HG02759 (cell line): Measurements from ENCODE around the gene CLN3.
A peak's percentile ranks its signal among the peaks of the same experiment; 100 is the strongest.
"Not testable (repeated sequence)": the region's sequence is repeated elsewhere in the genome, so short reads cannot be mapped to it uniquely, and the experiment has no call there.

Experiments used
- ATAC-seq: cut with Tn5 transposase; IDR thresholded peaks from one replicate; pipeline ENCODE4 v1.9.1; 2021; ENCODE audit warnings: mild to moderate bottlenecking, moderate library complexity; ENCODE audit not compliant: unreplicated experiment

CLN3 gene

GRCh38 chr16:28495098-28495793, 3.4 kb upstream of the CLN3 start:
- ATAC-seq, result no peak

DNA sequence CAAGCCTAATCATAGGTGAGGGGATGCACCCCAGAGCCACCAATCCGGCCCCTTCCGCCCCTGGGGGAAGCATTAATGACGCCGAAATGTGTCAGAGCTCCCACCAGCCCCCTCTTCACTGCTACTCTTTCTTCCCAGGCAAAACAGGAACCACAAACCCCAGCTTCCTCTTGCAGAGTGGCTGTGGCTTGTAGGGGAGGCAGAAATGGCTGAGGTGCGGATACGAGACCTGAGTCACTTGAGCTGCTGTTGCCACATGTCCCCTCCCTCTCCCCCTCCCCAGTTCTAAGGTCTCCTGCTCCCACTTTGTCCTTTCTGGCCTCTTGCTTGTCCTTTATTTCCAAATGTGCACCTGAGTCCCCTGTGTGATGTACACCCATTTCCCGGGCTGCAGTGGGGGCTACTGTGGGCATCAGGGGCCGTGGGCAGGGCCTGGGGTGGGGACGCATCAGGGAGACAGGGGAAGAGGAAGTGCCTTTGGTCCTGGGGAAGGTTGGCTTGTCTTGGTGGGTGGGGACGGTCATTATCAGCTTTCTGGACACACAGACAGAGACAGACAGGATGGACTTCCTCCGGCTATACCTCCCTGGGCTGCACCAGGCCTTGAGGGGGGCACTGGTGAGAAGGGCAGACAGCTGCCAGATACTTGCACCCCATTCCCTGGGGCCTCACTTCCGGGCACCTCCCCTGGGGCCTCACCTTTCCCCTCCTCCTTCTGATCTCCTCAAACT, 2.4 kb upstream of the CLN3 start, which contains the start of gene APOBR:
TSS of gene APOBR (plus strand) at position 523 of the 731 bp plus-strand sequence. CDS start at position 562, 39 bp downstream.
- ATAC-seq, result peak; percentile 52

GRCh38 chr16:28492511-28492910, 637 bp upstream of the CLN3 start:
- ATAC-seq, result no peak

DNA sequence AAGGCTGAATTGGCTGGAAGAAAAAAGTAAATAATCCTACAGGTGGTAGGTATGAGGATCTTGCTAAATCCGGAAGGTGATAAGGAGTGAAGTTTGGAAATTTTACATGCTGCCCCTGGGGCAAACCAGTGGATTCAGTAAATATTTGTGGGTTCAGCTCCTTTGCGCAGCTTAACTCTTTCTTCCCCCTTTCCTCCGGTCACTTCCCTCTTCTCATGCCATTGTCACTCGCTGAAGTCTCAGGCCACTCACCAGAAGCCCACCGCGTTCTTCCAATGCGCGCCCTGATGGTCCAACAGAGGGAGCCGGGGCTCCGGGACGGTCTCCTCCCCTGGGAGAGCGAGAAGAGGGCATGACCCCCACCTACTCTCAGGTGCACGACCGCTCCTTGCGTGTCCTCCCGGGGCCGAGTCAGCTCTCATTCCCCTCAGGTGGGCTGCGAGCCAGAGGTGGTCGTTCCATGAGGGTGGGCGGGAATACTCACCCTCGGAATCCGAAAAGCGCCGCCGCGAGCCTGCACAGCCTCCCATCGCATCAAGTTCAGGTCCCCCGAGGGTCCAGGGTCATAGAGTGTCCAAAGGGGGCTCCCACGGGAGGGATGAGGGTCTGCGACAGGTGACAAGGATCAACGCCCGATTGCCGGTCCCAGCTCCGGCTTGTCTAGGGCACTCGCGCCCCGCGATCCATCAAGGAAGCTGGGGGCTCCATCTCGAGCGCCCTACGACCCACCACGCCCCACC, 474 bp downstream of the CLN3 start:
- peak; percentile 9 for ATAC-seq

- no peak for ATAC-seq
These were observed 5.6 kb downstream of the CLN3 start for GRCh38 chr16:28486266-28486665.

- ATAC-seq, result not testable (repeated sequence)
These were observed 8.5 kb downstream of the CLN3 start for GRCh38 chr16:28483361-28483760.

DNA sequence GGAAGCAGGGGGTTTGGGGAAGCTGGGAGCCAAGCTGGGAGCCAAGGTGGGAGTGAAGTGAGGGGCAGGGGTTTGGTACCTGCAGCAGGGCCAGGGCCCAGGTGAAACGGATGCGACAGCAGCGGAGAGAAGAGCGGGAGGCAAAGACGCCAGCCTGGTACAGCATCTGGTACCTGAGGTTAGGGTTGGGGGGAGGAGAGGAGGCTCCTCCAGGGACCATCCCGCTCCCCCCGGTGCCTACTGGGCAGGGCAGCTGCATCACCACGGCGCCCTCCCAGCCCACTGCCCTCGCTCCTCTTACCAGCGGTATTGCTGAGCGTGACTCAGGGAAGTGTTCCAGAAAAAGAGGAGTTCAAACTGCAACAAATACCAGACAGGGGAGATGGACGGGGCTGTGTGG, 9.8 kb downstream of the CLN3 start:
- ATAC-seq, result no peak

DNA sequence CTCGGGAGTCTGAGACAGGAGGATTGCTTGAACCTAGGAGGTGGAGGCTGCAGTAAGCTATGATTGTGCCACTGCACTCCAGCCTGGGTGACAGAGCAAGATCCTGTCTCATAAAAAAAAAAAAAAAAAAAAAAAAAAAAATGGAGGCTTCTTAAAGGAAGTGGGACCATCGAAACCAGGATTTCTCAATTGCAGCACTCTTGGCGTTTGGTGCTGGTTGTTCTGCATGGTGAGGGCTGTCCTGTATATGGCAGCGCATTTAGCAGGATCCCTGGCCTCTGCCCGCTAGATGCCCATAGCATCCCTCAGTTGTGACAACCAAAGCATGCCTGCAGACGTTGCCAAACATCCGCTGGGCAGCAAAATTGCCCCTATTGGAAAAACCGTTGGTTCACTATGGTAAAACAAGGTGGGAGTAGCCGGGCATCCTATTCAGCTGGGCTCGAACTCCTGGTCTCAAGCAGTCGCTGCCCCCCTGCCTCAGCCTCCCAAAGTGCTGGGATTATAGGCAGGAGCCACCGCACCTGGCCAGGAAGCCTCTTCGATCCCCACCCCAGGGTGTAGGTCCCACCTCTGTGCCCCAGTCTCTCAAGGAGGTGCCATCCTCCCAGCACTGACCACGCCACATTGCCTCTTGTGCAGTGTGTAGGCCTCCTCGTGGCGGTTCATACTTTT, 13.2 kb downstream of the CLN3 start:
- ATAC-seq, result no peak

DNA sequence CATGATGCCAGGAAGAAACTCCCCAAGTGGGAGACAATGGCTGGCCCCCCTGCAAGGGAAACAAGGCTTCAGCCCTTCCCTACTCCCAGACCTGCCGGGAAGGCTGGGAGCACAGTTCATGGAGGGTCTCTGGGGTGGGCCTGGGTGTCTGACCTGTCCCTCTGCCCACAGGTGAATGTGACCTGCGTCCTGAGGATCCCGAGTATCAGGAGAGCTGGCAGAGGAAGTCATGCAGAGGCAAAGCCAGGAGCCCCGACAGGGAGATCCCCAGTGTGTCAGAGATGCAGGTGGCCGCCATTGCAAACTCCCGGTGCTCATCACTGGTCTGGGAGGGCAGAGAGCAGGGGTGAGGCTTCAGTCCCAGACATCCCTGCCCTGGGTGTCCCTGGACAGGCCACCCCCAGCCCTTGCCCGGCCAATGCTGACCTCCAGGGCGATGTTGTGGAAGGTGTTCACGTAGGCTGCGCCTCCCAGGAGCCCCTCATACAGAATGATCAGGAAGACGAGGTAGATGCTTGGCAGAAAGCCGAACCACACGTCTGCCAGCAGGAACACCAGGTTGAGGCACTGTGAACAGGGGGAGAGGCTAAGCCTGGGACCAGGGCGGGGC, 14.5 kb downstream of the CLN3 start:
- ATAC-seq, result no peak

- ATAC-seq, result no peak
These were observed 16.7 kb downstream of the CLN3 start for GRCh38 chr16:28475221-28475620.

GRCh38 chr16:28473714-28474265, 18.1 kb downstream of the CLN3 start:
- ATAC-seq, result no peak

GRCh38 chr16:28447081-28447480, 44.8 kb downstream of the CLN3 start:
- not testable (repeated sequence) for ATAC-seq

DNA sequence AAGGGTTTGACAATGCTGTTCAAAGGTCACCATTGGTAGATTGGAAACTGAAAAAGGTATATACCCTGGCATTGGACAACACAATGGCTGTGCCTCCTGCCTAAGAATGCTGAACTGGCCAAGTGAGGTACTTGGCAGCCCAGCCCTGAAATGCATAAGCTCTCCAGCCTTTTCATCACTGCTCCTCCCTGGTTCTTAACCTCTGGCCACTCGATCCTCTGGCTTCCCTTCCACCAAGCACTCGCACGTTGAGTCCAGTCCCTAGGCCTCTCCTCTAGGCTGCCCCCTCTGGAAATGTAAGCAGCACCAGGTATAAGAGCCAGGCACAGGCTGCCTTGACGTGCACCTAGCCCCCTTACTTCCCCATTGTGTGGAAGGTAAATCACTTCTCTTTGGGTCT, 45.5 kb downstream of the CLN3 start:
- ATAC-seq, result not testable (repeated sequence)

DNA sequence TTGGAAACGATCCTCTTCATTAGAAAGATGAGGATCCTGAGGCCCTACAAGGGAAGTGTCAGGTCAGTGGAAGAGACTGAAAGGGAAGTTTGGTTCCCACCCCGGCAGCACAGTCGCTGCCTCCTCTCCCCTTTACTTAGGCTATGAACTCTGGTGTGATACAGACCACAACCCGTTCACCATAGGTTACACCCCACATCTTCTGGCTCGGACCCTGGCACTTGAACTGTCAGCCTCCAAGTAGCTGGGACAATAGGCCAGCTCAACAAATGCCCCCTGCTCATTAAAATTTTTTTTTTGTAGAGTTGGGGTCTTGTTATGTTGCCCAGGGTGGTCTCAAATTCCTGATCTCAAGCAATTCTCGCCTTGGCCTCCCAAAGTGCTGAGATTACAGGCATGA, 47.9 kb downstream of the CLN3 start:
- not testable (repeated sequence) for ATAC-seq

- not testable (repeated sequence) for ATAC-seq
These were observed 53.0 kb downstream of the CLN3 start for GRCh38 chr16:28438899-28439298.

DNA sequence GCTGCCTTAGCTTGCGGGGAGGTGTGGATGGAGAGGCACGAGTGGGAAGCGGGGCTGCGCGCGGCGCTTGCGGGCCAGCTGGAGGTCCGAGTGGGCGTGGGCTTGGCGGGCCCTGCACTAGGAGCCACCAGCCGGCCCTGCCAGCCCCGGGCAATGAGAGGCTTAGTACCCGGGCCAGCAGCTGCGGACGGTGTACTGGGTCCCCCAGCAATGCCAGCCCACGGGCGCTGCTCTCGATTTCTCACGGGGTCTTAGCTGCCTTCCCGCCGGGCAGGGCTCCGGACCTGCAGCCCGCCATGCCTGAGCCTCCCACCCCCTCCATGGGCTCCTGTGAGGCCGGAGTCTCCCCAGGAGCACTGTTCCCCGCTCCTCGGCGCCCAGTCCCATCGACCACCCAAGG, 56.5 kb downstream of the CLN3 start:
- not testable (repeated sequence) for ATAC-seq
